SK-N-SH (cell line): Measurements from ENCODE around the gene ATP11A. TPM values are rescaled to one million over a fixed set of nuclear protein-coding genes. Genes with fewer than 3 reads are reported as not detected.

Experiments
- CTCF ChIA-PET: fragments of 300-600, 350-600 bp; formaldehyde crosslinking; extraction: SDS; loops from one replicate; lab custom pipeline; 2021; lab: Yijun Ruan, JAX
- POLR2A ChIA-PET: fragments of 350-600 bp; sonication (Branson Sonifier 250); formaldehyde crosslinking; extraction: SDS; loops from one replicate; lab custom pipeline; 2020; ENCODE audit warnings: antibody characterized with exemption, inconsistent platforms; lab: Yijun Ruan, JAX
- DNase-seq: peaks from one replicate; pipeline ENCODE4 v3.0.0; 2012
- H2AFZ ChIP-seq: fragments of 200-600 bp; sonication (generic); 2 replicates; pipeline ENCODE4 v1.8.1; 2016; ENCODE audit warnings: antibody characterized with exemption, mild to moderate bottlenecking, low read depth
- H3F3A ChIP-seq: fragments of 200-600 bp; sonication (generic); replicated peaks from 2 replicates; pipeline ENCODE3; 2016; ENCODE audit warnings: antibody characterized with exemption, mild to moderate bottlenecking; ENCODE audit not compliant: insufficient read depth
- H3K27ac ChIP-seq, 2 experiments: fragments of 200-500 bp in 1 of 2; fragments of 200-600 bp in 1 of 2; sonication (Bioruptor generic) in 1 of 2; sonication (generic), shearing (Covaris generic) in 1 of 2; 2 replicates each; pipeline versions ENCODE4 v1.5.1 to v1.6.1; 2014 to 2016; ENCODE audit warnings: low read depth in 2 of 2, inconsistent platforms in 1 of 2, low read length in 1 of 2, mild to moderate bottlenecking in 1 of 2, mixed read lengths in 1 of 2
- H3K27me3 ChIP-seq: fragments of 200-600 bp; sonication (generic), shearing (Covaris generic); 2 replicates; pipeline ENCODE4 v1.6.1; 2016; ENCODE audit warnings: mixed run types; ENCODE audit not compliant: insufficient read depth
- H3K36me3 ChIP-seq, 2 experiments: fragments of 200-500 bp in 1 of 2; fragments of 200-600 bp in 1 of 2; sonication (Bioruptor generic) in 1 of 2; sonication (generic) in 1 of 2; replicated peaks in 1 of 2; 2 replicates each; pipeline versions ENCODE3 to v1.5.1; 2014 to 2016; ENCODE audit warnings: low read length in 1 of 2, mild to moderate bottlenecking in 1 of 2; ENCODE audit not compliant: insufficient read depth in 2 of 2, control insufficient read depth in 1 of 2
- H3K4me1 ChIP-seq, 2 experiments: fragments of 200-500 bp in 1 of 2; fragments of 200-600 bp in 1 of 2; sonication (Bioruptor generic) in 1 of 2; sonication (generic), shearing (Covaris generic) in 1 of 2; 2 replicates each; pipeline versions ENCODE4 v1.5.1 to v1.6.1; 2014 to 2016; ENCODE audit warnings: low read depth in 1 of 2, low read length in 1 of 2, mixed run types in 1 of 2; ENCODE audit not compliant: insufficient read depth in 2 of 2, control insufficient read depth in 1 of 2
- H3K4me2 ChIP-seq: fragments of 200-600 bp; sonication (generic), shearing (Covaris generic); 2 replicates; pipeline ENCODE4 v1.6.1; 2017; ENCODE audit warnings: mixed run types
- H3K4me3 ChIP-seq, 2 experiments: fragments of 200-500 bp in 1 of 2; fragments of 200-600 bp in 1 of 2; sonication (Bioruptor generic) in 1 of 2; sonication (generic), shearing (Covaris generic) in 1 of 2; 2 replicates each; pipeline versions ENCODE4 v1.5.1 to v1.8.1; 2014 to 2016; ENCODE audit warnings: low read depth in 2 of 2, inconsistent platforms in 1 of 2, low read length in 1 of 2, mild to moderate bottlenecking in 1 of 2, mixed read lengths in 1 of 2, moderate library complexity in 1 of 2
- H3K79me2 ChIP-seq: fragments of 200-600 bp; sonication (generic); 2 replicates; pipeline ENCODE4 v1.8.1; 2017; ENCODE audit warnings: mild to moderate bottlenecking; ENCODE audit not compliant: insufficient read depth
- H3K9ac ChIP-seq: fragments of 200-600 bp; sonication (generic); 2 replicates; pipeline ENCODE4 v1.6.1; 2017; ENCODE audit warnings: mixed run types
- H3K9me2 ChIP-seq: fragments of 200-600 bp; sonication (generic); 2 replicates; pipeline ENCODE4 v1.6.1; 2017; ENCODE audit warnings: mixed run types
- H3K9me3 ChIP-seq: fragments of 200-600 bp; sonication (generic); 2 replicates; pipeline ENCODE4 v1.6.1; 2017; ENCODE audit warnings: mixed run types, mild to moderate bottlenecking, moderate library complexity
- H4K20me1 ChIP-seq: fragments of 200-600 bp; sonication (generic); 2 replicates; pipeline ENCODE4 v1.6.1; 2017; ENCODE audit warnings: mild to moderate bottlenecking, mixed run types; ENCODE audit not compliant: insufficient read depth
- EP300 ChIP-seq, 2 experiments: IDR thresholded peaks; 2 replicates each; pipeline versions ENCODE4 v1.4.0 to v1.6.1; 2012; ENCODE audit warnings: borderline replicate concordance in 1 of 2, low read depth in 1 of 2, low read length in 1 of 2
- EZH2phosphoT487 ChIP-seq: fragments of 200-600 bp; sonication (generic); IDR thresholded peaks from 2 replicates; pipeline ENCODE4 v1.6.1; 2017; ENCODE audit warnings: low read depth, mixed run types, mild to moderate bottlenecking, antibody characterized with exemption, moderate library complexity, borderline replicate concordance
- FOSL2 ChIP-seq: IDR thresholded peaks from 2 replicates; pipeline ENCODE4 v1.4.0; 2012; ENCODE audit warnings: low read depth, mild to moderate bottlenecking, moderate library complexity, borderline replicate concordance
- FOXJ3 ChIP-seq: sonication (generic); formaldehyde crosslinking; IDR thresholded peaks from 2 replicates; pipeline ENCODE4 v1.5.1; 2020; ENCODE audit warnings: mild to moderate bottlenecking, missing genetic modification reagents
- FOXM1 ChIP-seq: IDR thresholded peaks from 2 replicates; pipeline ENCODE4 v1.4.0; 2012; ENCODE audit warnings: low read depth, mild to moderate bottlenecking
- PBX3 ChIP-seq: IDR thresholded peaks from 2 replicates; pipeline ENCODE4; 2012
- RCOR1 ChIP-seq: fragments of 150-350 bp; IDR thresholded peaks from 2 replicates; pipeline ENCODE4 v1.6.1; 2017; ENCODE audit warnings: antibody characterized with exemption, low read length
- REST ChIP-seq: IDR thresholded peaks from 2 replicates; pipeline ENCODE4 v1.6.1; 2012; ENCODE audit warnings: mild to moderate bottlenecking, low read depth, low read length, moderate library complexity
- RFX5 ChIP-seq: IDR thresholded peaks from 2 replicates; pipeline ENCODE4 v1.6.1; 2012; ENCODE audit warnings: mild to moderate bottlenecking, improper control_type of control experiment, low read length
- SMC3 ChIP-seq: IDR thresholded peaks from 2 replicates; pipeline ENCODE4 v1.6.1; 2012; ENCODE audit warnings: low read depth, low read length, improper control_type of control experiment
- TAF1 ChIP-seq: IDR thresholded peaks from 2 replicates; pipeline ENCODE4 v1.6.1; 2012; ENCODE audit warnings: low read depth, mild to moderate bottlenecking, low read length, moderate library complexity, borderline replicate concordance
- TCF12 ChIP-seq: IDR thresholded peaks from 2 replicates; pipeline ENCODE4 v1.4.0; 2012
- TEAD4 ChIP-seq: IDR thresholded peaks from 2 replicates; pipeline ENCODE4 v1.4.0; 2012; ENCODE audit warnings: mild to moderate bottlenecking, borderline replicate concordance; ENCODE audit not compliant: insufficient read depth
- YY1 ChIP-seq: IDR thresholded peaks from 2 replicates; pipeline ENCODE4 v1.4.0; 2012; ENCODE audit warnings: low read depth, mild to moderate bottlenecking
- WGBS: methylation state at CpG from one replicate; pipeline ENCODE4 v1.1.6; 2017; ENCODE audit warnings: low lambda C conversion rate; 5-methylcytosine and 5-hydroxymethylcytosine counted together
- polyA plus RNA-seq, 3 experiments: library from polyadenylated mRNA; depleted of rRNA; stranded (reverse); fragments of >200 nt; gene quantifications; 2 replicates each; pipeline ENCODE4 v1.2.3, GENCODE V29; 2012

The ATP11A gene
- polyA plus RNA-seq, 1 of the 3 experiments (the other 2 are of a cell fraction): 4.1 TPM

DNA sequence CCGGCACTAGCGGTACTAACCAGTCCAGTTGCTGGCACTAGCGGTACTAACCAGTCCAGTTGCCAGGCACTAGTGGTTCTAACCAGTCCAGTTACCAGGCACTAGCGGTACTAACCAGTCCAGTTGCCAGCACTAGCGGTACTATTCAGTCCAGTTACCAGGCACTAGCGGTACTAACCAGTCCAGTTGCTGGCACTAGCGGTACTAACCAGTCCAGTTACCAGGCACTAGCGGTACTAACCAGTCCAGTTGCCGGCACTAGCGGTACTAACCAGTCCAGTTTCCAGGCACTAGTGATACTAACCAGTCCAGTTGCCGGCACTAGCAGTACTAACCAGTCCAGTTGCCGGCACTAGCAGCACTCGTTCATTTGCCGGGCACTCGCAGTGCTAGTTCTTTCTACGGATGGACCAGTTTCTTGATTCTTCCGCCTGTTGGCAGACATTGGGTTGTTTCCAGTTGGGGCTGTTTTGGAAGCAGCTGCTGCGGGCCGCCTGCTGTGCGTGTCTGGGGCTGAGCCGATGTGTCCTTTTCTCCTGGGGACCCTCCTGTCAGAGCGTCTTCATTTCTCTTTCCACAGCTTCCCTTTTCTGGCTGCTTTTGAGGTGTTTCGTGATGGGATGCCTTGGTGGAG, 155.8 kb downstream of the ATP11A start:
- H3K27ac ChIP-seq: no peak overlapping the region
- no peak for DNase-seq
- CTCF ChIA-PET: no interaction called here
- no peak overlapping the region for H2AFZ ChIP-seq
- H3K9me2 ChIP-seq: no peaks in the 10 kb centered on the region
- TF ChIP-seq TEAD4 (no peak), PBX3 (no peak), FOSL2 (no peak), YY1 (no peak), TCF12 (no peak), FOXM1 (no peak), FOXJ3 (CRISPR knock-in tag) (no peak), RCOR1 (no peak), REST (no peak), SMC3 (no peak), EZH2phosphoT487 (no peak), EP300 (IDR thresholded peaks at IDR 0.05; ENCODE audit: borderline replicate concordance in 1 of 2, low read depth in 1 of 2, low read length in 1 of 2) (no peak), RFX5 (no peak), TAF1 (no peak)
- no peaks in the 10 kb centered on the region for H3K27me3 ChIP-seq
- H3K4me1 ChIP-seq: peaks cover 0 to 3% of the 10 kb centered on the region in 2 experiments; a peak in 2 of 4 replicates
- H3K9ac ChIP-seq: no peak overlapping the region
- H3F3A ChIP-seq: no peaks in the 10 kb centered on the region
- H4K20me1 ChIP-seq: no peaks in the 10 kb centered on the region
- H3K4me3 ChIP-seq: no peak overlapping the region
- POLR2A ChIA-PET: no interaction called here
- no peaks in the 10 kb centered on the region for H3K9me3 ChIP-seq
- no peak overlapping the region for H3K4me2 ChIP-seq
- WGBS: 96% methylated on average over 12 of the region's 23 CpGs
- no peaks in the 10 kb centered on the region for H3K79me2 ChIP-seq
- peaks cover 11% of the 10 kb centered on the region in 2 experiments for H3K36me3 ChIP-seq
